OCI-LY7 (cell line): Measurements from ENCODE around the gene NAPG. TPM values are rescaled to one million over a fixed set of nuclear protein-coding genes. Genes with fewer than 3 reads are reported as not detected.

Experiments
- BruUV-seq: library from RNA; stranded (reverse); fragments of 400-500 nt; replicated peaks from 2 replicates; lab custom pipeline; 2021; lab: Mats Ljungman, UMichigan
- CTCF ChIA-PET: fragments of 300-600 bp; sonication (Branson Sonifier 250); formaldehyde crosslinking; loops from one replicate; lab custom pipeline; 2022; ENCODE audit warnings: antibody characterized with exemption; ENCODE audit not compliant: unreplicated experiment; lab: Charles Lee
- POLR2A ChIA-PET: fragments of 300-600 bp; sonication (Branson Sonifier 250); formaldehyde crosslinking; loops from one replicate; lab custom pipeline; 2022; ENCODE audit warnings: antibody characterized with exemption; lab: Charles Lee
- DNase-seq: peaks from one replicate; pipeline ENCODE4 v3.0.0-alpha.2; 2015; ENCODE audit warnings: low spot score
- H2AFZ ChIP-seq: fragments of 200-600 bp; sonication (generic), shearing (Covaris generic); 2 replicates; pipeline ENCODE4 v1.6.1; 2014; ENCODE audit warnings: mild to moderate bottlenecking, antibody characterized with exemption, low read length, moderate library complexity
- H3K27ac ChIP-seq: fragments of 200-600 bp; sonication (generic); 2 replicates; pipeline ENCODE4 v1.5.1; 2014; ENCODE audit warnings: mixed run types, low read depth, mild to moderate bottlenecking, moderate library complexity, low read length, inconsistent platforms; ENCODE audit not compliant: poor library complexity, severe bottlenecking
- H3K36me3 ChIP-seq: fragments of 200-600 bp; sonication (generic); 2 replicates; pipeline ENCODE4 v1.6.1; 2014; ENCODE audit warnings: mild to moderate bottlenecking, antibody characterized with exemption, low read length, moderate library complexity, mixed read lengths; ENCODE audit not compliant: insufficient read depth
- H3K4me1 ChIP-seq: fragments of 200-600 bp; sonication (generic); 2 replicates; pipeline ENCODE4 v1.5.1; 2014; ENCODE audit warnings: mild to moderate bottlenecking, low read length; ENCODE audit not compliant: insufficient read depth, poor library complexity, severe bottlenecking
- H3K4me2 ChIP-seq: fragments of 200-600 bp; sonication (generic); 2 replicates; pipeline ENCODE4 v1.6.1; 2014; ENCODE audit warnings: mild to moderate bottlenecking, low read length
- H3K4me3 ChIP-seq: fragments of 200-600 bp; sonication (generic); 2 replicates; pipeline ENCODE4 v1.5.1; 2014; ENCODE audit warnings: mild to moderate bottlenecking, low read depth, low read length; ENCODE audit not compliant: poor library complexity, severe bottlenecking
- H3K79me2 ChIP-seq: fragments of 200-600 bp; sonication (generic); 2 replicates; pipeline ENCODE4 v1.6.1; 2016; ENCODE audit warnings: low read depth, mild to moderate bottlenecking, low read length, moderate library complexity, mixed read lengths; ENCODE audit not compliant: insufficient read depth
- H3K9me2 ChIP-seq: fragments of 200-600 bp; sonication (generic); 2 replicates; pipeline ENCODE4 v1.6.1; 2016; ENCODE audit warnings: mild to moderate bottlenecking, low read length, mixed read lengths; ENCODE audit not compliant: insufficient read depth
- H3K9me3 ChIP-seq: fragments of 200-600 bp; sonication (generic); 2 replicates; pipeline ENCODE4 v1.6.1; 2014; ENCODE audit warnings: mild to moderate bottlenecking, mixed run types, low read length, mixed read lengths
- H4K20me1 ChIP-seq: fragments of 200-600 bp; sonication (generic); 2 replicates; pipeline ENCODE4 v1.6.1; 2014; ENCODE audit warnings: mild to moderate bottlenecking, antibody characterized with exemption, low read length, moderate library complexity, mixed read lengths; ENCODE audit not compliant: insufficient read depth
- CTCF ChIP-seq: fragments of 200-600 bp; sonication (generic); conservative IDR thresholded peaks from 2 replicates; pipeline ENCODE4 v1.5.1; 2014; ENCODE audit warnings: mild to moderate bottlenecking, antibody characterized with exemption, low read length, moderate library complexity, mixed read lengths
- EZH2phosphoT487 ChIP-seq: fragments of 200-600 bp; sonication (generic); IDR thresholded peaks from 2 replicates; pipeline ENCODE4 v1.6.1; 2018; ENCODE audit warnings: low read depth, borderline replicate concordance, mild to moderate bottlenecking, mixed run types, antibody characterized with exemption, low read length, moderate library complexity, mixed read lengths
- intact Hi-C: fragments of 100-400 bp; cut with micrococcal nuclease; formaldehyde crosslinking; loops from one replicate; pipeline ENCODE4 v1.10.0; 2022; ENCODE audit not compliant: unreplicated experiment
- total RNA-seq, 2 experiments: library from RNA; depleted of rRNA in 1 of 2; stranded (reverse); fragments of >200 nt in 1 of 2; shearing (Covaris generic) in 1 of 2; gene quantifications; 2 replicates each; pipeline ENCODE4 v1.2.3, GENCODE V29; 2014 to 2022

The NAPG gene
- total RNA-seq, 2 experiments from 2014 or later = 34.6 to 52.3 TPM

GRCh38 chr18:10524507-10525370 is 1.1 kb upstream of the NAPG start:
- ChIA-PET POLR2A (interaction anchor here (0.7 to 1.2 kb wide), 3 partner anchors 41 to 1326 kb away, joined by 3 to 4 read pairs (median 4); no protein-coding TSS in a partner anchor), CTCF (no interaction called here)
- Histone ChIP-seq H2AFZ (peak overlapping the region; percentile 100), H3K4me1 (peaks cover 38% of the 10 kb centered on the region), H3K9me2 (no peaks in the 10 kb centered on the region), H3K4me3 (peak overlapping the region; percentile 81), H3K27ac (no peak overlapping the region), H3K36me3 (no peaks in the 10 kb centered on the region), H3K79me2 (peaks cover 35% of the 10 kb centered on the region), H3K9me3 (no peaks in the 10 kb centered on the region), H4K20me1 (peaks cover 14% of the 10 kb centered on the region; the same call in 1 of the 2 replicates), H3K4me2 (peak overlapping the region; percentile 72)
- intact Hi-C loops = loop anchor here (5.0 to 10.0 kb wide), 2 partner anchors 910 to 1767 kb away; partner anchors contain the start of gene PPP4R1
- TF ChIP-seq CTCF (no peak), EZH2phosphoT487 (no peak)
- BruUV-seq = no TSS peak
- DNase-seq = no peak

GRCh38 chr18:10525371-10525691 is 496 bp upstream of the NAPG start:
- DNase-seq = no peak
- H3K27ac ChIP-seq = no peak overlapping the region
- TF ChIP-seq CTCF (no peak), EZH2phosphoT487 (no peak)
- peaks cover 2% of the 10 kb centered on the region; the same call in 1 of the 2 replicates for H3K36me3 ChIP-seq
- H3K4me2 ChIP-seq = peak overlapping the region; percentile 72
- ChIA-PET CTCF (no interaction called here), POLR2A (interaction anchor here (0.7 to 1.2 kb wide), 3 partner anchors 41 to 1325 kb away, joined by 3 to 4 read pairs (median 4); no protein-coding TSS in a partner anchor)
- peaks cover 41% of the 10 kb centered on the region for H3K79me2 ChIP-seq
- H3K4me1 ChIP-seq = peaks cover 41% of the 10 kb centered on the region
- BruUV-seq = no TSS peak
- intact Hi-C loops = loop anchor here (5.0 to 10.0 kb wide), 2 partner anchors 911 to 1768 kb away; partner anchors contain the start of gene PPP4R1
- peak overlapping the region; percentile 100 for H2AFZ ChIP-seq
- H3K4me3 ChIP-seq = peak overlapping the region; percentile 81
- H4K20me1 ChIP-seq = peaks cover 18% of the 10 kb centered on the region
- no peaks in the 10 kb centered on the region for H3K9me3 ChIP-seq
- H3K9me2 ChIP-seq = no peaks in the 10 kb centered on the region
